ENCODE data around the gene GRM8.

The GRM8 gene

DNA sequence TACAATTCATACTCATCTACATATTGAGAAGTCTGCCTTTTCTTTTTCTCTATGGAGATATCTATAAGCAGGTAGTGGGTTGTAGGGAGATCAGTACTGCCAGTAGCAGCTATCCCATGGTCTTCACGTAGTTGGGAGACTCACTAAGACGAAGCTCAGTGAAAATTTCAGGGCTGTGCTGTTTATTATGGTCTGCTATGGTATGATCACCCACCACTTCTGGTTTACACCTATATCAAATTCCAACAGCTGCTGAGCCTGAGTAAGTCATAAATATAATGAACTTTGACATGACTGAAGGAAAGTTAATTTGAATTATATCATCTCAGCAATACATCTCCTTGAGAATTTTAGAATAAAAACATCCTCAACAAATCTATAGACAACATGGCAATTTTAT, 741.7 kb downstream of the GRM8 start:
- DNase-seq (ENCODE audit: low read depth), result no peak

DNA sequence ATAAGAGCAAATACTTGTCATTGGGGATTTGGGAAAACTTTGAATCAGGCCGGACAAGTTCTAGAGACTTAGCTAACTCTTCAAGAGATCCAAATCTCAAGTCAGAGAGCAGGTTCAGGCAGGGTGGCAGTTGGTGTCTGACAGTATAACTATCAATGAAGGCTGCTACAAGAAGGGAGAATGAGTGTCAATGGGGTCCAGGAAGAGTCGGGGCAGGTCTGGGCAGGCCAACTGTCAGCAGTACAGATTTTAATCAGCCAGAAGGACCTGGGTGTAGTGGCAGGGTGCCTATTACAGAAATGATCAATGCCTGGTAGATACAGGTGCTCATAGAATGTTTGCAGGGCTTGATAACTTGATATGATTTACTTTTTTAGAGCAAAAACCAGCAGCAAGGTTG, 751.1 kb downstream of the GRM8 start:
- DNase-seq (ENCODE audit: low read depth), result no peak

DNA sequence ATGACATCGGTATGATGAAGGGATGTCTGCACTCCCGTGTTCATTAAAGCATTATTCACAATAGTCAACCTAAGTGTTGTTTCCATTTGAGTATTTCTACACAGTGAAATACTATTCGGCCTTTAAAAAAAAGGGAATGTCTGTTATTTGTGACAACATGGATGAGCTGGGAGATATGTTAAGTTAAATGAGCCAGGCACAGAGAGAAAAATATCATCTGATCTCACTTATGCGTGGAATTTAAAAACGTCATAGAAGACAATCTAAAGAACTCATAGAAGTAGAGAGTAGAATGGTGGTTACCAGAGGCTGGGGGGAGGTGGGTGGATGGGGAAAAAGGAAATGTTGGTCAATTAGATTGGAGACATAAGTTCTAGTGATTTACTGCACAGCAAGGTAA, 753.3 kb downstream of the GRM8 start:
- DNase-seq (ENCODE audit: low read depth), result no peak

DNA sequence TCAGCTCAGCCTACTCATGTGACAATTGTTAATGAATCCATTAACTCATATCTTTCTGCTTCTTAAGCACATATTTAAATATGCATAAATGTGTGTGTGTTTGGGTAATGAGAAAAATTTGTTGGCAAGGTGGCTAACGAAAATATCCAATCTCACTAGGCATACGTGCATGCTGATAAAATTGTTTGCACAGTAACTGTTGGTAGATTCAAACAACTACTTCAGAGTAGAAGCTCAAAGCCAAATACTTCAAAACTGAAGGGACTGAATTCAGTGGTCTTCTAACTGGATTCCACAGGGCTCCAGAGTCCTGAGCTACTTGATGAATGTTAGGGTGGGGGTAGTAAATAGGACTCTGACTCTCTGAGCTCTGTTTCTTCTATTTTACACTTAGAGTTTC, 757.0 kb downstream of the GRM8 start:
- DNase-seq (ENCODE audit: low read depth), result no peak

DNA sequence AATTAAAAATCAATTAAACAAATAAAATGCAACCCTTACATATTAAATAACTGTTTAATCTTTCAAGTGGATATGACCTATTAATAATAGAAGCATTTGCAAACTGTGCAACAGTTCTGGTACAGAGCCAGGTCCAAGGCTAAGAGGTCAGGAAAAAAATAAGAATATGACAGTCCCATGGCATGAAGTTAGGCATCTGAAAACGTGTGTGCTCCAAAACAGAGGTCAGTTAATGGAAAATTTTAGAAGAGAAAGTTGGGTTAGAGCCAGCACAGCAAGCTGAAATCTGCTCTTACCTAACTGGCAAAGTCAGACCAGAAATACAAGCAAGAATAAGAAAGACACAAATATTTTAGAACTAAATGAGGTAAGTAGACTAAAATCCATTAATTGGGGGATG, 757.7 kb downstream of the GRM8 start:
- DNase-seq (ENCODE audit: low read depth), result no peak

DNA sequence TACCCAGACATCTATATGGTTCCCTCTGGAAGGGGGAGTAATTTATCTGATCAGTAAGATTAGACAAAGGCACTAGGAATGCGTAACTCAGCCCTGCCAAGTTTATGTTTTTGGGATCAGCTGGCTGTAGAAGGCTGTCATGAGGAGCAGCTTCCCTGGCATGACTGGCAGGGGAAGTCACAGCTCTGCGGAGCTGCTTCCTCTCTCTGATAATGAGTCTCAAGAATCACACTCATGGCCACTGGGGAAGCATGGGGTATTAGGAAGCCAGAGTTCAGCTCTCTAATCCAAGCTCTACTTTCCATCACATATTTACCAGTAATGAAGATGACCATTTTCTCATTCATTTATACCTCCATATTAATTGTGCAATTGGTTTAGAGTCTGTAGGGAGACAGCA, 758.9 kb downstream of the GRM8 start:
- no peak for DNase-seq (ENCODE audit: low read depth)

DNA sequence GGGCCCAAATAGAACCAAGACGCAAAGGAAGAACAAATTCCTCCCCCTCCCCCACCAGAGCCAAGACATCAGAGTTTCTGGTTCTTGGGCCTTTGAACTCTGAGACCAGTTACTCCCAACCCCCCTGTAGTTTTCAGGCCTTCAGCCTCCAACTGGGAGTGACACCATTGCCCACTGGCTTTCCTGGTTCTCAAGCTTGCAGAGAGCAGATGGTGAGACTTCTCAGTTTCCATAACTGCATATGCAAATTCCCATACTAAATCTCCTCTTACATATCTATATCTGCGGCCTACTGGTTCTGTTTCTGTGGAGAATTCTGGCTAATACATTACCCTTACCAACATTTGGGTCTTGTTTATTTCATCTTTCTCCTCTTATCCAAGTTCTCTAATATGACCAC, 762.9 kb downstream of the GRM8 start:
- DNase-seq (ENCODE audit: low read depth), result no peak

DNA sequence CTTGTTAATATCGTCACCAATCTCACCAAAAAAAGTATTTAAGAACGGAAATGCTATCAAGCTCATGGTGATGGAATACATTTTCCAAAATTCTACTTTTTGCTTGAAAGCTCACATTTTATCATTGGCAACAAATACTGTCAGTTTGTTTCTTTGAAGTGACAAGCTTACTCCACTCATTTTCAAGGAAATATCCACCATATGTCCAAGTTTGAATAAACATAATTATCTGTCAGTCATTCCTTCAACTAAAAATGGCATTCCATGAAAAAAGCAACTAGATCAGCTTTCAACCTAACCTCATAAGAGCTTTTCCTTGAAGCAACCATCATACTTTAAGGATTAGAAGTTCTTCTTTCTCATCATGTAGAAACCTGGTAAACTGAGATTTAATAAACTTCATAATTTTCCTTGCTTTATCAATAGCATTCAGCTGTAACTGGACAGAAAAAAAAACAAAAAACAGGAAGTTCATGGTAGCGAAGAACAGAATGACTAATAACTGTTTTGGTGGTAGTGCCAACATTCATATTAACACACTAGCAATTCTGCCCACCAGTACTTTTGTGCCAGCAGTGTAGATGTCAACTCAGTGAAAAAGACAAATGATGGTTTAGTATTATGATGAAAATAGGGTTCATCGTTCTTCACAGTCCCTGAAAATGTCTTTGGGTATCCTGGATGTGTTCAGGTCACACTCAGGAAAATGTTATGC, 764.9 kb downstream of the GRM8 start:
- DNase-seq (ENCODE audit: low read depth), result no peak

DNA sequence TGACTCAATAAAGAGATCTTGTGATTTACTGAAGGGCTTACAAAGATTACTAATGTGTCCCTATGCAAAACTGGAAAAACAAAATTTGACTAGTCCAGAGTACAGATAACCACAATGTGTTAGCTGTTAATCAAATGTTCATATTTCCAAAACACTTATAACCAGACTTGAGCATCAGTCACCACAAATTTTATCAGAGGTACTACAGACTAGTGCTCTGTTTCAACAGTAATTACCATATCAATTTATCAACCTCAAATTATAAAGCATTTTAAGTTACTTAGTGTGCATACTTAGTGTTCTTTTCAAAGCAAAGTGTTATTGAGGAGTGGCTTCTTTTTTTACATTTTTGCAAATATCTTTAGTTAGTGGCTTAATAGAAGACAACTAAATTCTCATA, 765.9 kb downstream of the GRM8 start:
- no peak for DNase-seq (ENCODE audit: low read depth)

DNA sequence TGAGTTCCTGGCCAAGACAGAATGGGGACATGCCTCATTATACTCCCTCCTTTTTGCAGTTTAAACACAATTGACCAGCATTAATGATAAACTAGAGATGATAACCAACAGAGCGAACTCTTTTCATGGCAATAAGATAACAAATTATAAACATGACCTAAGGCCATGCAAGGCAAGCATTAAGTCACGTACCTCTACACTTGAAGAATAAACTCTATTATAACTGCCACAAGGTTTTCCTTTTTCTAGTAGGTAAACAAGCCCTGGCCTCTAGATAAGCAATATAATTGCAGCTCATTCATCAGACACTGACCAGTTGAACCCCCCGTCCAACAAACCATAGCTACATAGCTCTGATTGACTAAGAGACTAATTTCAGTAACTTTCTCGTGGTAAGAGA, 767.0 kb downstream of the GRM8 start:
- DNase-seq (ENCODE audit: low read depth), result no peak

DNA sequence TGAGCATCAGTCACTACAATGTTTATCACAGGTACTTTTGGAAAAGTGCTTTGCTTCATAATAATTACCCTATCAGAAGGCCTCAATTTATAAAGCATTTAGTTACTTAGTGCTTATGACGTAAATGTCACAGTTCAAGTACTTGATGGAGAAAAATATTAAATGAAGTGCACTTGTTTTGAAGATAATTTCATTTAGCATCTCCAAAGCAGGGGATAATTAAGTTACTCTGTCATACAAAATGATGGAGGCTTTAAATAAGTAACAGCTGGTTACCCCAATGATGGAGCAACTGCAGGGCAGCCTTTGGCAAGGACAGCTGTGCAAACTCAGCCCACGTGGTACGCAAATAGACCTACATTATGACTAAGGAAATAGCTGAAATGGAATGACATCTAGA, 768.8 kb downstream of the GRM8 start:
- DNase-seq (ENCODE audit: low read depth), result no peak

DNA sequence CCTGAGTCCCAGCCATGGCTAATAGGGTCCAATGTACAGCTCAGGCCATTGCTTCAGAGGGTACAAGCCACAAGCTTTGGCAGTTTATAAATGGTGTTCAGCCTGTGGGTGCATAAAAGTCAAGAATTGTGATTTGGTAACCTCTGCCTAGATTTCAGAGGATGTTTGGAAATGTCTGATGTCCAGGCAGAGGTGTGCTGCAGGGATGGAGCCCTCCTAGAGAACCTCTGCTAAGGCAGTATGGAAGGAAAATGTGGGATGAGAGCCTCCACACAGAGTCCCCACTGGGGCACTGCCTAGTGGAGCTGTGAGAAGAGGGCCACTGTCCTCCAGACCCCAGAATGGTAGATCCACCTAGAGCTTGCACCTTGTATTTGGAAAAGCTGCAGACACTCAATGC, 779.9 kb downstream of the GRM8 start:
- no peak for DNase-seq (ENCODE audit: low read depth)

DNA sequence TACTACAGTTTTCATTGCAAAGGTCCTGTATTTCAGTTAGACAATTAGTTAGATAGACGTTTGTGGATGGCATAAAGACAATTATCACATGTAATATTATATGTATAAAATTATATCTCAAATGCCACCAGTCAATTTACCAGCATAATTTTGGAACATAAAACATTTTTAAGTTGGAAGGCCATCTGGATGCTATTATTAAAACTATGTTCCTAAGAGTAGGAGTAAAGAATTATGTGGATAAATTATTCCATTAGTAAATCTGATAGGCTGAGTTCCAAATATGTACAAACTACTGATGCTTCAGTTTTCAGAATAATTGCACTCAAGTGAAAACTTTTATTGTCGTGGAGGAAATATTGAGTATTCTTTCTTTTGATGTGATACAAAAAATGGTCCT, 790.3 kb downstream of the GRM8 start:
- DNase-seq (ENCODE audit: low read depth), result no peak

DNA sequence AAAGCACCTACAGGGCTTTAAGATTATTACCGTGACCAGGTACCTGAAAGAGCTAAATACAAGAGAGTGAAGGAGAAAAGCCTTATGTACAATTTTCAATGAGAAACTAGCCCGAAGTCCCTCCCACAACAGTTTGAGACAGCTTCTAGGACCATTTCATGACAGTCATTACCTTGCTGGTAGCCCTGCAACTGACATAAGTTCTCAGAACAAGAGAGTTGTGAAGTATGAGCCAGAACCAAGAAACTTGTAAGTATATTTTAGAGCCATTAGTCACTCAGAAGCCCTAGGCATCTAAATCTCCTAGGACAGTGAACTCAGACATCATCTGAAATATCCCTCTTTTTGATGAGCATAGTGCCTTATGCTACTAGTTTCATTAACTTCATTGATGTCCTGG, 792.1 kb downstream of the GRM8 start:
- no peak for DNase-seq (ENCODE audit: low read depth)

DNA sequence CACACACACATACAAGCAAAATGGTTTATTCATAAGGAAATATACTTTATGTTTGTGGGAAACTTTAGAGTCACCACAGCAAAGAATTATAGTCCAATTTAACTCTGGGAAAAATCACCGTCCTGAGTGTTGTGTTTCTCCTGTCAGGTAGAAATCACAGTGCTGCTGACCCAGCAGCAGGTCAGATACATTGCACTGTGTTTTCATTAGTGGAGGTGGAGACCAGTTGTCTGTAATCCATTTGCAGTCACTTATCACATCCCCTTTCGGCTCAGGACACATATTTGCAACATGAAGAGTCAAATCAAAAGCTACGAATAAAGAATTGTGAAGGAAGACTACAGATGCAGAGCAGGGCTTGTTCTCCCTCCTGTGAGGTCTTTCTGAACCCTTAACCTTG, 799.6 kb downstream of the GRM8 start:
- no peak for DNase-seq (ENCODE audit: low read depth)

DNA sequence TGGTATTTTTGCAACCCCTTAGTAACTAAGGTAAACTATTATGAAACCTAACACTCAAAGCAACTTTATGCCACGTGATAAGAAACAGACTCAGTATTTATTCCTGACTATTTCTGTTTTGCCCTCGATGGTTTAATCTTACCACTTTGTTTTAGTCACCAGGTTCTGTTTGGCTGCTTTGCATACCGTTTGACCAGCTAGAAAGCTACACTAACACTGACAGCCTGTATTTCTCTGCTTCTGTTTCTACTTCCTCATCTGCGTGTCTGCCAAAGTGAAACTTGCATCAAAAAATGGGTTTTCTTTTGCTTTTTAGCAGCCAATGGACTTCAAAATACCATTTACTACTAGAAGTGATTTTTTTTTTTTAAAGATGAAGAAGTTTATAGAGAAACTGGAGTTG, 802.5 kb downstream of the GRM8 start:
- no peak for DNase-seq (ENCODE audit: low read depth)

DNA sequence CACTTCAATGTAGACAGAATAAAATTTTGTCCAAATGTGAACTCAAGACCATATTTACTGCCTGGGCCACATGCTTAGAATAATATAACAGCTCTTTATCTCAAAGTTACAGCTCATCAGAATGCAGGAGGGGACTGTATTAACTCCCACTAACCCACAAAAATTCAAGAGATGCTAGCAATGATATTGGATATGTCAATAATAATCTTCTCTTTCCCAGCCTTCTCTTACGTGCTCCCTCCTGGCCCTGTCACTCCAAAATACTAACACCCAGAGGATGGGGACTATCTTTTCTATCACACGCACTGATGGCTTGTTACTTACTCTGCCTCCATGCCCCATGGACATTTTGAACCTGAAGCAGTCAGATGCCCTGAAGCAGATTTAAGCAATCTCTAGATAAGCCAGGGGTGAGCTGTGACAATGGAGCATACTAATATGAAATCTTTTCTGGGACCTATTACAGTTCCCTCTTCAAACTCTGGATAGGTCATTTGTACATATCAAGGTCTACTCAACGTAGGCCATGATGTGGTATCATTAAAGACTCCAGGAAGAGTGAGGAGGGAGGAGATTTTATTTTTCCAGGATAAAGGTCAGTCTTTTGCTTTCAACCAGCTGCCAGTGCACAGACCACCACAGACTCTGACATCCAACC, 803.0 kb downstream of the GRM8 start:
- DNase-seq (ENCODE audit: low read depth), result no peak

DNA sequence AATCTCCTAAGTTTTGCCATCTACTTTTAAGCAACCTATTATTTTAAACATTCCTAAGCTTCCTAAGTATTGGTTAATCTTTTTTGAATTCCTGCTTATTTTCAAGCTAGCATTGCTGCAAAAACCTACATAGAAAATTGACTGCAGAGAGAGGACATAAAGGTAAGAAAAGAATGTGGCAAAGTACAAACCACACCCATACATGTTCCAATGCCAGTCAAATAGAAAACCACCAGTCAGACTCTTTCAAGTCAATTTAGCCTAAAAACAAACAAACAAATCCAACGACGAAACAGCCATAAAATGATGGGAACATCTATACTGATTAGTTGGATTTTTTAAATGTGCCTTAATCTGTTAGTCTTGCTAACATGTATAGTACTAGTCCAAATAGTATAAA, 804.8 kb downstream of the GRM8 start:
- no peak for DNase-seq (ENCODE audit: low read depth)

DNA sequence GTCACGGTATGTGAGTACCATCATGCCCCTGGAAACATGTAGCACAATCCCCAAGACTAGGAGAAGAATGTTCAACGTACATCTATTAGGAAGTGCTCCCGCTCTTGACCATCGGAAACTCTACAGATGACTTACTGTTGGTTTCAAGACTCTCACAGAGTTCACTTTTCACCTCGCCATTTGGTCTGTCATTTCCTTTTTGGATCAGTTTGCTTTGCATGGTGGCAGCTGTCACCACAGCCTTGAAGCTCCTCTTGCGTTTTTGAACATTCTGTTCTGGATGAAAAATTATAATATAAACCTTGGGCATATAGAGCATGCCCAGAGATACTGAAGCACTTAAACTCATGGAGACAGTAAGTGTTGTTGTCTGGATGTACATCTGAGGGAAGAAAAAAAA, 806.8 kb downstream of the GRM8 start:
- DNase-seq (ENCODE audit: low read depth), result no peak

DNA sequence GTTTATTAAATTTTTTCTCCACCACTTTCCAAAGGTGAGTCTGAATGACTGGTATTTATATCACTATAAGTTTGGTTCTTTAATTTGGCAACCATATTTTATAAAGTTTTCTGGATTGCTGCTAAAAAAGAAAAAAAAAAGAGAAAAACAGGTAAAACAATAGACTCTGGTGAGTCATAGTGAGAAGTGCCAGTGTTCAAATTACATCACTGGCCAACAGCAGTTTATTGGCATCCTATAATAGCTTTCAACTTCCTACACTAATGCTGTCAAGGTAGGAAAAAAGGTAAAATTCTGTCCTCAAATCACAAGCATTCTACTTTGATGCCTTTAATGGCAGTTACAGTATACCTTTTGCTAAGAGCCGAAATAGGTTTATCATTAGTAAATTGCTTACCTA, 808.8 kb downstream of the GRM8 start:
- no peak for DNase-seq (ENCODE audit: low read depth)

DNA sequence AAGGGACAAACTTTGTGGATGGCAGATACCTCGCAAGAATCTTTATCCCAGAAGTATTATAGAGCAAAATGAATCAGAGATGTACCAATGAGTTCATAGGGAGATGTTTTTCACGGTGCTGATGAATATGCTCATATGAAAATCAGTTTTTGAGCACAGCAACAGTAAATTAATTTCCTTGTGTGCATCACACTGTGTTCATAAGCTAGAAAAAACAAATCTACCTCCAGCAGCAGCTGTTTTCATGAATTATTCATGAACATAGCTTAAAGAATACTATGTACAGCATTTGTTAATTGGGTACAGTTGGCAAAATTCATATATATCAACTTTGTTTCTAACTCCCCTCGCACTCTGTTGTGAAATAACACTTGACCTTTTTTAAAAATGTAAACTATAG, 809.8 kb downstream of the GRM8 start:
- no peak for DNase-seq (ENCODE audit: low read depth)

DNA sequence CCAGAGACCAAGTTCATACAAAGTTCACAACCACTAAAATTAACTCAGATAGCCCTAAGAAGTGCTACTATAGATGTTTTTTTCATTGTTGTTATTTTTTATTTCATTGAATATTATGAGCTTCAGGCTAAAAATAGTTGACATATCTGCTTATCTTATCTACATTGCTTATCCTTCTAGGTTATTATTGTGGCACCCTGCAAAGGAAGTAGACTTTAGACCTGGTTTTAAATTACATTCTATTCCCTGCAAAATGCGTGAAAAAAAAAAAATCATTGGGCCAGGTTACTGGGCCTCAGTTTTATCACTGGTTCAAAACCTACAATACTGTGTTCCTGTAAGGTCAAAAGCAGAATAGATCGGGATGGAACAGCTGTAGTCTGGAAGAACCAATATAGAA, 811.0 kb downstream of the GRM8 start:
- no peak for DNase-seq (ENCODE audit: low read depth)

DNA sequence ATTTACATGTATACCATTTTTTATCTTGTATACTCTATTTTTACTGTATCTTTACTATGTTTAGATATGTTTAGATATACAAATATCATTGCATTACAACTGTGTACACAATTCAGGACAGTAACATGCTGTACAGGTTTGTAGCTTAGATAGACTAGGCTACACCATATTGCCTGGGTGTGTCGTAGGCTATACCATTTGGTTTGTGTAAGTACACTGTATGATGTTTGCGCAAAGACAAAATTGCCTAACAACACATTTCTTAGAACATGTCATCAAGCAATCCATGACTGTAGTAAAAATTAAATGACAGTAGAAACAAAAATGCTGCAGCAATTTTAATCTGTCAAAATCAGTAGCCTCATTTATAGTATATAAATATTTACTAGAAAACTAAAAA, 812.2 kb downstream of the GRM8 start:
- DNase-seq (ENCODE audit: low read depth), result no peak

DNA sequence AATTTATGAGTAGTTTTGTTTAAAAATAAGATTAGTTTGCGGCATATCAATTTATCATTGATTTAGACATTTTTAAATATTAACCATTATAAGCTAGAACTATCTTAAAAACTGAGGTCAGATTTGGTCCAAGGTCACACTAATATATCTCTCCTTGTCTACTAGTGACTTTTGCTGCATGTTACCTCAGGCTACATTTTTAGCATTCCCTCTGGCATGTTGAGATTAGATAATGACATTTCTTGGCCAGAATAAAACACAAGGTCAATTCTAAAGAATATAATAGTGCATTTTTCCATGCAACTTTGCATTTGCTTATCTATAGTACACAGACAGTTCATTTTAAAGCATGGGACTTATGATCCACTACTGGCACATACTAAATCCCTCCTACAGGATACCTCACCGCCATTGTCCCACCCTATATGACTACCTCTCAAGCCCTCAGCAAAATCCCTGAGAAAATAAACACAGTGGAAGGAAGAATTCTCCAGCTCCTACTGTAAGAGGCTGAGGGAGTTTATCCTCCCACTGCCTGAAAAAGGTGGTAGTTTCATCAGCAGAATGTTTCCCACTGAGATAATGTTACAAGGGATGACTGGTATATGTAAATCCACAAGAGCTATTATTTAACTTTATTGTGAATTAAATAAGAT, 816.4 kb downstream of the GRM8 start:
- DNase-seq (ENCODE audit: low read depth), result no peak
